ENCODE measurements around the gene MPHOSPH10.

DNA sequence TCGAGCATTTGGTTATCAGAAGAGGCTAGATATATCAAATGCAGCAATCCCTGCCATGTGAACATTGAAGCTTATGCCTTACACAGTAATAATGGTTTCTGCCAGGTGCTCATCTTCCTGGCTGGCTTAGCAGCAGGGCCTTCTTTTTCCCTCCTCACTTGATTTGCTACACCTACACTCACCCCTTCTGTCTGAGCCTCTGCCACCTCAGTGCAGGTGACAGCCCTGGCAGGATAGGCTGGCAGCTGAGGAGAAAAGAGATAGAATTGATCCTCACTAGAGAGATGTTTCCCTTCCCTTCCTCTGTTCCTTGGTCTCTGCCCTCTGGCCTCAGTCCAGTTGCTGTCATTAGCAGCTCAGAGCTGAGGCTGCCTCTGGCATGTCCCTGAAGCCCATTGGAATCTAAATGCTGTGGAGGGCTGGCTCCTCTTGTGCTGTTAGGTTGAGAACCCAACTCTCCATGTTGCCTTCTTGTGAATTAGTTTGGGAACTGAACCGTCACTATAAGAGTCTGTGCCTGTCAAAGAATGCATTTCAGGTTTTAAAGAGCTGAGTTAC lies 18.2 kb downstream of the MPHOSPH10 start:
- TF ChIP-seq POLR2A (IDR thresholded peaks at IDR 0.05) (no peak), POLR2AphosphoS5 (IDR thresholded peaks at IDR 0.05; ENCODE audit: insufficient read depth in 1 of 2, low read depth in 1 of 2) (no peak)
- TF ChIP-seq, protein P1, sequence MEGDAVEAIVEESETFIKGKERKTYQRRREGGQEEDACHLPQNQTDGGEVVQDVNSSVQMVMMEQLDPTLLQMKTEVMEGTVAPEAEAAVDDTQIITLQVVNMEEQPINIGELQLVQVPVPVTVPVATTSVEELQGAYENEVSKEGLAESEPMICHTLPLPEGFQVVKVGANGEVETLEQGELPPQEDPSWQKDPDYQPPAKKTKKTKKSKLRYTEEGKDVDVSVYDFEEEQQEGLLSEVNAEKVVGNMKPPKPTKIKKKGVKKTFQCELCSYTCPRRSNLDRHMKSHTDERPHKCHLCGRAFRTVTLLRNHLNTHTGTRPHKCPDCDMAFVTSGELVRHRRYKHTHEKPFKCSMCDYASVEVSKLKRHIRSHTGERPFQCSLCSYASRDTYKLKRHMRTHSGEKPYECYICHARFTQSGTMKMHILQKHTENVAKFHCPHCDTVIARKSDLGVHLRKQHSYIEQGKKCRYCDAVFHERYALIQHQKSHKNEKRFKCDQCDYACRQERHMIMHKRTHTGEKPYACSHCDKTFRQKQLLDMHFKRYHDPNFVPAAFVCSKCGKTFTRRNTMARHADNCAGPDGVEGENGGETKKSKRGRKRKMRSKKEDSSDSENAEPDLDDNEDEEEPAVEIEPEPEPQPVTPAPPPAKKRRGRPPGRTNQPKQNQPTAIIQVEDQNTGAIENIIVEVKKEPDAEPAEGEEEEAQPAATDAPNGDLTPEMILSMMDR (IDR thresholded peaks at IDR 0.05), result no peak

Measured in vagina (tissue), 2 donors.